ENCODE data around the gene MAD2L1.

The MAD2L1 gene

DNA sequence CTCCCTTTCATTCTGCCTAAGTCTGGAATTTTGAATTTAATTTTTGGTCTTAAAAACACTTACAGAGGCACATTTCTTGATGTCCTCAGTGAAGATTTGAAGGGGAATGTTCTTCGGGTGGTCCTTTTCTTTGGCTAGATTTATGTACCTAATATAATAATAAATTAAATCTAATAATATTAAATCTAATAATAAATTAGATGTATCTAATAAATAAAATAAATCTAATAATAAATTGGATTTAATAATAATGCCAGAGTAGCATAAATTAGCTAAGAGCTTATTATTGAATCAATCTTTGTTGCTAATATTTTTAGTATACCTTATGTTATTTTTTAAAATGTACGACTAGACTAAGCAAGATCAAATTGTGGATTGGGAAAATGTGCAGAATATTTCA lies 39.8 kb downstream of the MAD2L1 start:
- TF ChIP-seq, protein P1, sequence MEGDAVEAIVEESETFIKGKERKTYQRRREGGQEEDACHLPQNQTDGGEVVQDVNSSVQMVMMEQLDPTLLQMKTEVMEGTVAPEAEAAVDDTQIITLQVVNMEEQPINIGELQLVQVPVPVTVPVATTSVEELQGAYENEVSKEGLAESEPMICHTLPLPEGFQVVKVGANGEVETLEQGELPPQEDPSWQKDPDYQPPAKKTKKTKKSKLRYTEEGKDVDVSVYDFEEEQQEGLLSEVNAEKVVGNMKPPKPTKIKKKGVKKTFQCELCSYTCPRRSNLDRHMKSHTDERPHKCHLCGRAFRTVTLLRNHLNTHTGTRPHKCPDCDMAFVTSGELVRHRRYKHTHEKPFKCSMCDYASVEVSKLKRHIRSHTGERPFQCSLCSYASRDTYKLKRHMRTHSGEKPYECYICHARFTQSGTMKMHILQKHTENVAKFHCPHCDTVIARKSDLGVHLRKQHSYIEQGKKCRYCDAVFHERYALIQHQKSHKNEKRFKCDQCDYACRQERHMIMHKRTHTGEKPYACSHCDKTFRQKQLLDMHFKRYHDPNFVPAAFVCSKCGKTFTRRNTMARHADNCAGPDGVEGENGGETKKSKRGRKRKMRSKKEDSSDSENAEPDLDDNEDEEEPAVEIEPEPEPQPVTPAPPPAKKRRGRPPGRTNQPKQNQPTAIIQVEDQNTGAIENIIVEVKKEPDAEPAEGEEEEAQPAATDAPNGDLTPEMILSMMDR (conservative IDR thresholded peaks at IDR 0.05; ENCODE audit: control insufficient read depth, insufficient read depth, low read depth, low read length), result no peak
- no peak overlapping the region for H3K4me3 ChIP-seq (ENCODE audit: control insufficient read depth, low read depth, low read length)
- DNase-seq (ENCODE audit: low read depth), result no peak

DNA sequence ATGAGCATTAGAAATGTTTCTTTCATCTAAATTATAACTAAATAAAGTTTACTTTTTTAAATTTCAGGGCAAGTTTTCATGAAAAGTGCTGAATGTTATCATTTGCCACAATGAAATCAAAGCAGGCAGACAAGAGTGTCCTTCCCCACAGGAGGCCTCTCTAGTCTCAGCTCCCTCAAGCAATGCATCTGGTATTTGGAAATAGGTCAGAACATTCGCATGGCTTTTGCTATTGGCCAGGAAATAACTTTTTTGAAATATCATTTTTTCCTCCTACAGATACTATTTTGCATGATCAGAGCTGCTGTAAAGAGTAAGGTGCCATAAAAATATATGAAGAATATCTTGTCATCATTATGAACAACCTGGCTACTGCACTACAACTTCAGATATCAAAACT lies 41.1 kb downstream of the MAD2L1 start:
- H3K4me3 ChIP-seq (ENCODE audit: control insufficient read depth, low read depth, low read length), result no peak overlapping the region

DNA sequence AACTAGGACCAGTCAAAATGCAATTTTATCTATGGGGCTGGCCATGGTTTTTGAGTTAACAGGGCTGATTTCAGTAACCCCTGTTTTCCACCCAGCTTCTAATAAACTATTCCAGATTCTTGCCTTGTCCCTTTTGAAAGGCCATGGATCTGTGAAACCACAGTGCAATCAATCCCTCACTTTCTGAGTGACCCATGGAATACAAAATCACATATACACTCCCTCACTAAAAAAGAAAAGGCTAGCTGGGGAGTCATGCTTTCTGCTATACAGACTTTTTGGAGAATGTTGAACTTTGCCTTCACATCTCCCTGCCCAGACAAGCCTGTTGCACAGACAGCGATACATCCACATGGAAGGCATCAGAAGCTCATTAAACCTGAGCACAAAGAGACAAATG lies 47.9 kb downstream of the MAD2L1 start:
- TF ChIP-seq, protein P1 (conservative IDR thresholded peaks at IDR 0.05; ENCODE audit: control insufficient read depth, insufficient read depth, low read depth, low read length), result no peak
- no peak overlapping the region for H3K4me3 ChIP-seq (ENCODE audit: control insufficient read depth, low read depth, low read length)
- no peak for DNase-seq (ENCODE audit: low read depth)

More for the DNA sequence above, 41.1 kb downstream of the MAD2L1 start:
- no peak for DNase-seq (ENCODE audit: low read depth)
- TF ChIP-seq, protein P1 (conservative IDR thresholded peaks at IDR 0.05; ENCODE audit: control insufficient read depth, insufficient read depth, low read depth, low read length), result no peak

DNA sequence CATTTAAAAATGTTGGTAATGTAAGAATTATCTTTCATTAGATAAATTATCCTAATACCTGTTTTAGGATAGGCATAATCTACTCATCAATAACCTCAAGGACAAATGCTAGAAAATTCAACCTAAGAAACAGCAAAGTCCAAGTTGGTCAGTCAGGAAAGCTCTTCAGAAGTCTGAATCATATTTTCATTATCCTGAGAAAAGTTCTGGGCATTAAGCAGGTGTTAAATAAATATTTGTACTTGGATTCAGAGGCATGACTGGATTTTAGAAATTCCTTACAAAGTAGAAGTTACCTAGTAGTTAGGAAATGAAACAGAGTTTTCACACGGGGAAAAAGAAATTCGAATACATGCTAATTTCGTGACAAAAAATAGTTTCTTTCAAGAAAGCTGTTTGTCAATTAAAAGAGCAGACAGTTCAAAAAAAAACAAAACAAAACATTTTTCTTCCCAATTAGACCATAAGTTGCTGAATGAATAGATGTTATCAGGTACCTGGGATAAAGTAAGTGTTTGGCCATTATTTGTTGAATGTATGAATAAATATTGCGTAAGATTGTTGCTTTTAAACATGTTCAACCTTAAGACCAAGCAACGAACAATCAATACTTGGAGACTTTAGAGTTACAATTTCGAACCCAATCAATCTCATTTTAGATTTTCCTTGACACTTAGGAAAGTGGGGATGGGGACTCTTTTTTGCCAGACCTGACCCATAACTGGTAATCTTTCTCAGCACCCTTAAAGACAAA lies 48.5 kb downstream of the MAD2L1 start:
- no peak overlapping the region for H3K4me3 ChIP-seq (ENCODE audit: control insufficient read depth, low read depth, low read length)
- TF ChIP-seq, protein P1 (conservative IDR thresholded peaks at IDR 0.05; ENCODE audit: control insufficient read depth, insufficient read depth, low read depth, low read length), result no peak
- DNase-seq (ENCODE audit: low read depth), result no peak

DNA sequence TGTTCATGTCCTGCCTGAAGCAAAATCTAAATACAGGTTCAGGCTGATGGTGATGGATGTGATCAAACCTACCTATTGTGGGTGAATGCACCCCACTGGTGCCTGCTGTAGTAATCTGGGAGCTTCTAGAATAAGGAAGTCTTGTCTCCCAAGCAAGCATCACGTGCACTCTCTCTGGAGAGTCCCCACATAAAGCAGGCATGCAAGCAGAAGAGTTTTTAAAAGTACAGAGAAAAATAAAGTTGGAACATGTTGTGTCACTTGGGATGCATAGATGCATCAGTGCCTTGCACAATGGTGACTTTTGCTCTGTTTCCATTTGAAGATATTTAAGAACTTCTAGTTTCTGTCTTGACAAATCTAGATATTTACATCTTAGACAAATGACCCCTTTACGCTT lies 54.9 kb downstream of the MAD2L1 start:
- TF ChIP-seq, protein P1 (conservative IDR thresholded peaks at IDR 0.05; ENCODE audit: control insufficient read depth, insufficient read depth, low read depth, low read length), result no peak
- H3K4me3 ChIP-seq (ENCODE audit: control insufficient read depth, low read depth, low read length), result no peak overlapping the region
- DNase-seq (ENCODE audit: low read depth), result no peak

DNA sequence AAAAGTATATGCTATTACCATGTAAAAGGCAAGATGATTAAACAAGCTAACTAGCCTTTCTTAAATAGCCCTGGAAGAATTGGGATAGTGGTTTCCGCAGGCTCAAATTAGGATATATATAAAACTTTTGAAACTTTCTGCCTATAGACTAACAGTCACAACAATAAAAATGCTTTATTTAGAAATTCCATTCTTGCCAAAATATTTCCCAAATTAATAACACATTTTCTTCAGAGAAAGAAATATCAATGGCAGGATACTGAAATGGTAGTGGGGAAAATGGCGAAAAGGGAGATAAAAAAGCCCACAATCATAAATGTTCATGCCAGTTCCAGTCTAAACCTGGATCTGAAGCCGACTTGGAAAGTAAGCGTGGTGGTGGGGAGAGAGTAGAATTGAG lies 56.0 kb downstream of the MAD2L1 start:
- DNase-seq (ENCODE audit: low read depth), result no peak
- H3K4me3 ChIP-seq (ENCODE audit: control insufficient read depth, low read depth, low read length), result no peak overlapping the region
- TF ChIP-seq, protein P1 (conservative IDR thresholded peaks at IDR 0.05; ENCODE audit: control insufficient read depth, insufficient read depth, low read depth, low read length), result no peak
